Heart left ventricle (tissue), 16 donors: ENCODE results near the gene PLA2G2C. TPM values are rescaled to one million over a fixed set of nuclear protein-coding genes. Genes with fewer than 3 reads are reported as not detected.
A peak's percentile ranks its signal among the peaks of the same experiment; 100 is the strongest.

ENCODE experiments used
- ATAC-seq, 4 donors: fragments of 200-7000 bp; cut with Tn5 transposase; one replicate each; pipeline ENCODE4 v1.9.1; 2020 to 2022; ENCODE audit warnings: moderate library complexity in 4 of 4, mild to moderate bottlenecking in 3 of 4, moderate number of reproducible peaks in 1 of 4
- DNase-seq, 5 donors: peaks; one replicate each; pipeline ENCODE4 v3.0.0-alpha.2; 2020
- H3K27ac ChIP-seq, 12 donors: fragments of 200-600 bp; sonication (generic) in 4 of 12; one replicate each; pipeline versions ENCODE4 v1.5.0 to v1.8.0; 2016 to 2022; ENCODE audit warnings: mild to moderate bottlenecking in 2 of 12
- H3K27me3 ChIP-seq, 9 donors: fragments of 200-600 bp; sonication (generic) in 2 of 9; one replicate each; pipeline versions ENCODE4 v1.5.1 to v1.8.0; 2016 to 2022; ENCODE audit warnings: mild to moderate bottlenecking in 3 of 9
- H3K36me3 ChIP-seq, 9 donors: fragments of 200-600 bp; sonication (generic) in 2 of 9; one replicate each; pipeline versions ENCODE4 v1.5.0 to v1.8.0; 2018 to 2022; ENCODE audit warnings: mild to moderate bottlenecking in 2 of 9
- H3K4me1 ChIP-seq, 12 donors: fragments of 200-600 bp; sonication (generic) in 4 of 12; one replicate each; pipeline versions ENCODE4 v1.5.0 to v1.8.0; 2016 to 2022; ENCODE audit warnings: mild to moderate bottlenecking in 3 of 12
- H3K4me3 ChIP-seq, 12 donors: fragments of 200-600 bp; sonication (generic) in 4 of 12; one replicate each; pipeline versions ENCODE4 v1.5.0 to v1.8.0; 2017 to 2022; ENCODE audit warnings: mild to moderate bottlenecking in 9 of 12, moderate library complexity in 4 of 12
- H3K9me3 ChIP-seq, 12 donors: fragments of 200-600 bp; sonication (generic) in 4 of 12; one replicate each; pipeline versions ENCODE4 v1.5.0 to v1.8.0; 2016 to 2022; ENCODE audit warnings: mild to moderate bottlenecking in 1 of 12
- POLR2A ChIP-seq, 2 donors: fragments of 450-650 bp; IDR thresholded peaks; one replicate each; pipeline ENCODE4 v1.6.1; 2017; ENCODE audit warnings: antibody characterized with exemption in 2 of 2, mild to moderate bottlenecking in 2 of 2, moderate library complexity in 2 of 2
- WGBS, 4 donors: extraction: QIAGEN DNeasy Blood & Tissue Kit in 2 of 4; methylation state at CpG; one replicate each; pipeline versions ENCODE4 v1.1.5 to v1.1.7; 2013 to 2018; 5-methylcytosine and 5-hydroxymethylcytosine counted together
- intact Hi-C, 10 donors: fragments of 100-400 bp; cut with DNase I; formaldehyde crosslinking; loops; one replicate each; pipeline versions ENCODE4 v1.11.1 to v1.14.2; 2022
- polyA plus RNA-seq, 2 donors: library from polyadenylated mRNA; stranded (reverse); fragments of 200-250 nt; gene quantifications; one replicate each; pipeline ENCODE4 v1.2.3, GENCODE V29; 2013
- total RNA-seq, 9 donors: library from RNA; depleted of rRNA in 2 of 9; stranded (reverse); fragments of >200 nt in 2 of 9; fragmentation: NEBNext Ultra II Directional in 3 of 9; extraction: Animal tissue kit (Norgen Biotek cat#: 25700) in 3 of 9; gene quantifications; one replicate each; pipeline versions ENCODE4 v1.1.0 to v1.2.4, GENCODE V29; 2016 to 2023
- TF ChIP-seq, protein P1 (sequence below), 12 donors: fragments of 200-600 bp; sonication (generic) in 4 of 12; IDR thresholded peaks; one replicate each; pipeline versions ENCODE4 v1.5.0 to v1.8.0; 2018 to 2022; ENCODE audit warnings: antibody characterized with exemption in 12 of 12, mild to moderate bottlenecking in 5 of 12
- donor health status: ischemic (EF 13 %, LVEDD 7.1; RV severe dilation, severe dysfunction).
- donor health status: healthy with polysubstance abuse.
- donor health status: DM: no; HTN: yes; CAD: no.
- donor health status: DM: no; HTN: no; CAD: no.
- donor health status: ischemic (EF 25% LVEDD 6.9; RV normal size, moderate dysfunction).
- donor health status: ischemic (EF 25% LVEDD 5.7; RV mildly dilated, moderate dysfunction).
- donor health status: healthy.
- donor health status: DM: yes; HTN: yes; CAD: no.
- donor health status: ischemic (EF 35%, LVEDD 5.7; RV mildly dilated, moderate dysfunction).
- donor health status: nonischemic (EF 11% LVEDD 7.7; RV severe dilation, severe dysfunction).
- donor health status: DM: yes; HTN: yes; CAD: no.
- donor health status: PGD.
- donor health status: ischemic (EF 29% LVEDD 5.4; RV normal size, mild dysfunction).
- donor health status: nonischemic (EF 23%, LVEDD 6.1; RV moderate dilation, normal function).

The PLA2G2C gene
- total and polyA plus RNA-seq, 11 donors: 0.16 TPM; not detected in 10

DNA sequence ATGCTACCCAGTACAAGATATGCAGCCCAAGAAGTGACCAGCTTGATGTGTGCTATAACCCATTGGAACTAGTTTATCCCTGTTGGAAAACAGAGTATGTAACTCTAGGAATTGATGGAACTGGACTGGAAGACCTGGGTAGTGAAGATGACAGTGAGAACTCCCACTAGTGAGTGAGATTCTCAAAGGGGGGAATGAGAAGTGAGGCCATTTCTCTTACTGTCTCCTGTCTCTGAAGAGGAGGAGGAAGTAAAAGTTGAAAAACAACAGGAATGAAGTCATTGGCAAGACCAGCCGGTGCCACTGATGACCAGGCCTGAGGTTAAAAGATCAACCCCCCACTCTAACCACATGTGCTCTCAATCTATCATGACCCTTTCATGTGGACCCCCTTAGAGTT is 26.3 kb downstream of the PLA2G2C start:
- intact Hi-C loops: loop anchor here in 1 of 10 donors (2.0 kb wide), 1 partner anchor 49 kb away; no protein-coding TSS in a partner anchor
- ATAC-seq (no peak), DNase-seq (no peak)
- Histone ChIP-seq H3K4me3 (no peak overlapping the region), H3K27me3 (peaks cover 0 to 8% (median 0%) of the 10 kb centered on the region in 9 donors), H3K36me3 (no peaks in the 10 kb centered on the region), H3K27ac (no peak overlapping the region), H3K9me3 (peaks cover 0 to 37% (median 26%) of the 10 kb centered on the region in 12 donors), H3K4me1 (peaks cover 0 to 13% (median 0%) of the 10 kb centered on the region in 12 donors)
- TF ChIP-seq, protein P1, sequence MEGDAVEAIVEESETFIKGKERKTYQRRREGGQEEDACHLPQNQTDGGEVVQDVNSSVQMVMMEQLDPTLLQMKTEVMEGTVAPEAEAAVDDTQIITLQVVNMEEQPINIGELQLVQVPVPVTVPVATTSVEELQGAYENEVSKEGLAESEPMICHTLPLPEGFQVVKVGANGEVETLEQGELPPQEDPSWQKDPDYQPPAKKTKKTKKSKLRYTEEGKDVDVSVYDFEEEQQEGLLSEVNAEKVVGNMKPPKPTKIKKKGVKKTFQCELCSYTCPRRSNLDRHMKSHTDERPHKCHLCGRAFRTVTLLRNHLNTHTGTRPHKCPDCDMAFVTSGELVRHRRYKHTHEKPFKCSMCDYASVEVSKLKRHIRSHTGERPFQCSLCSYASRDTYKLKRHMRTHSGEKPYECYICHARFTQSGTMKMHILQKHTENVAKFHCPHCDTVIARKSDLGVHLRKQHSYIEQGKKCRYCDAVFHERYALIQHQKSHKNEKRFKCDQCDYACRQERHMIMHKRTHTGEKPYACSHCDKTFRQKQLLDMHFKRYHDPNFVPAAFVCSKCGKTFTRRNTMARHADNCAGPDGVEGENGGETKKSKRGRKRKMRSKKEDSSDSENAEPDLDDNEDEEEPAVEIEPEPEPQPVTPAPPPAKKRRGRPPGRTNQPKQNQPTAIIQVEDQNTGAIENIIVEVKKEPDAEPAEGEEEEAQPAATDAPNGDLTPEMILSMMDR (IDR thresholded peaks at IDR 0.05): no peak
- no peak for TF ChIP-seq POLR2A (IDR thresholded peaks at IDR 0.05)
- WGBS, 4 donors: 53 to 87% (median 70%) methylated on average over 1 of the region's 1 CpG

DNA sequence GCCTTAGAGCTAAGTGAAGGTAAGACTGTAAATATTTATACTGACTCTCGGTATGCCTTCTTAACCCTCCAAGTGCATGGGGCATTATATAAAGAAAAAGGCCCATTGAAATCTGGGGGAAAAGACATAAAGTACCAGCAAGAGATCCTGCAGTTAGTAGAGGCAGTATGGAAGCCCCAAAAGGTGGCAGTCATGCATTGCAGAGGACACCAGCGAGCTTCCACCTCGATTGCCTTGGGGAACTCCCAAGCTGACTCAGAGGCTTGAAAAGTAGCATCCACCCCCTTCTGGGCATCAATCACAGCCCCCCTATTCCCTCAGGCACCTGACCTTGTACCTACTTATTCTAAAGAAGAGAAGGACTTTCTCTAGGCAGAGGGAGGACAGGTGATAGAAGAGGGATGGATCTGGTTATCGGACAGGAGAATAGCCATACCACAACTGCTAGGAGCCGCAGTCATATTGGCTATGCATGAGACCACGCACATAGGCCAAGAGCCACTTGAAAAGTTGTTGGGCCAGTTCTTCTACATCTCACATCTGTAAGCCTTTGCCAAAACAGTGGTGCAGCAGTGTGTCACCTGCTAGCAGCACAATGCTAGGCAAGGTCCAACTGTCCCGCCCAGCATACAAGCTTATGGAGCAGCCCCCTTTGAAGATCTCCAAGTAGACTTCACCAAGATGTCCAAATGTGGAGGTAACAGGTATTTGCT is 27.8 kb downstream of the PLA2G2C start:
- Histone ChIP-seq H3K27me3 (peaks cover 0 to 3% (median 0%) of the 10 kb centered on the region in 9 donors), H3K9me3 (peaks cover 0 to 37% (median 26%) of the 10 kb centered on the region in 12 donors), H3K36me3 (no peaks in the 10 kb centered on the region), H3K4me3 (no peak overlapping the region), H3K27ac (no peak overlapping the region), H3K4me1 (peaks cover 0 to 11% (median 0%) of the 10 kb centered on the region in 12 donors)
- TF ChIP-seq, protein P1 (IDR thresholded peaks at IDR 0.05): no peak
- TF ChIP-seq POLR2A (IDR thresholded peaks at IDR 0.05): no peak
- 83 to 91% (median 86%) methylated on average over 6 to 7 of the region's 7 CpGs for WGBS, 4 donors
- DNase-seq (no peak), ATAC-seq (no peak)
- intact Hi-C loops: loop anchor here in 1 of 10 donors (10.0 kb wide), 2 partner anchors 54 to 184 kb away; partner anchors contain the start of gene PLA2G2A

DNA sequence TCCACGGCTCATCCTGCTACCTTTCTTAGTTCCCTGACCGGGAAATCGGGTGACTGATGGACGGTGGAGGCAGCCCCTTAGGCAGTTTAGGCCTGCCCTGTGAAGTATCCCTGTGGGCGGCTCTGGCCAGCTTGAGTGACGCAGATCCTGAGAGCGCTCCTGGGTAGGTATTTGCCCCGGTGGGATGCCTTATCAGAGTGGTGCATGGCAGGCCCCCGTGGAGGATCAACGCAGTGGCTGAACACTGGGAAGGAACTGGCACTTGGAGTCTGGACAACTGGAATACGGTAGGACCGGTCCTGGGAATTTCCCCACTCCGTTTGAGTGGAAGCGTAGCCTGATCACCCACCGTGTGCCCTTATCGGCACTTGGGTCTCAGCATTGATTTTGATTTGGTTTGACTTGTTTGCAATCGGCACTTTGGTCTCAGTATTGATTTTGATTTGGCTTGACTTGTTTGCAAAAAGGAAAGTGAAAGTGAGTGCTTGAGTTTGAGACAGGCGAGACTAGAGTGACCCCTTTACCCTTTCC is 32.0 kb downstream of the PLA2G2C start:
- Histone ChIP-seq H3K9me3 (peaks cover 0 to 13% (median 5%) of the 10 kb centered on the region in 12 donors), H3K4me3 (peak overlapping the region in 10 of 12 donors; percentile 3 to 42 (median 32)), H3K27me3 (peaks cover 0 to 7% (median 0%) of the 10 kb centered on the region in 9 donors), H3K36me3 (no peaks in the 10 kb centered on the region), H3K4me1 (peaks cover 0 to 27% (median 10%) of the 10 kb centered on the region in 12 donors), H3K27ac (peak overlapping the region in 2 of 12 donors; percentile 9 to 79)
- DNase-seq: peak in 1 of 5 donors; percentile 30
- intact Hi-C loops: loop anchor here in 6 of 10 donors (2.0 to 10.0 kb wide), 5 partner anchors 50 to 182 kb away; partner anchors contain the start of gene PLA2G2A (in 1 of the 6)
- no peak for TF ChIP-seq POLR2A (IDR thresholded peaks at IDR 0.05)
- 72 to 77% (median 75%) methylated on average over 18 of the region's 18 CpGs for WGBS, 4 donors
- ATAC-seq: no peak

DNA sequence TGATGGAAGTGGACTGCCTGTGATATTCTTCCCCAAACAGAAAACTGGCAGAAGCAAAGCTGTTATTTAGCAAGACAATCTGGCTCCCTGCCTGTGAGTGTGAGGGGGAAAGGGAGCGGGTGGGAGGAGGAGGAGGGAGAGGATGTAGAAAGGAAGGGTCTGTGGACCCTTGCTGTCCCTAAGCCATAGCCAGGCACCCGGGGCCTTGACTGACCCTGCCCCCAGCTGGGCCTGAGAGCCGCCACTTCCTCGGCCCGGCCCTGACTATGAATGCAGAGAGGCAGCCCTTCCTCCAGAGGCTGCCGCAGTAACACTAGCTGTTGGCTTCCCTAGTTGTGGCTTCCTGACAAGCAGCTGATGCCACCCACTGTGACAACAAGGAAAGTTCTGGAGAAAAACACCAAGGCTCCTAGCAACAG is 33.3 kb downstream of the PLA2G2C start:
- Histone ChIP-seq H3K27ac (peak overlapping the region in 6 of 12 donors; percentile 18 to 79 (median 26)), H3K36me3 (no peaks in the 10 kb centered on the region), H3K9me3 (peaks cover 0 to under 1% (median 0%) of the 10 kb centered on the region in 12 donors), H3K27me3 (peaks cover 0 to 7% (median 0%) of the 10 kb centered on the region in 9 donors), H3K4me3 (no peak overlapping the region), H3K4me1 (peaks cover 0 to 27% (median 10%) of the 10 kb centered on the region in 12 donors)
- peak; percentile 23 to 67 (median 31) for ATAC-seq
- no peak for TF ChIP-seq POLR2A (IDR thresholded peaks at IDR 0.05)
- TF ChIP-seq, protein P1 (IDR thresholded peaks at IDR 0.05): no peak
- peak in 3 of 5 donors; percentile 21 to 55 (median 49) for DNase-seq
- 58 to 78% (median 61%) methylated on average over 6 of the region's 6 CpGs for WGBS, 4 donors
- intact Hi-C loops: loop anchor here (1.0 to 10.0 kb wide), 11 partner anchors 42 to 236 kb away; partner anchors contain the start of gene PLA2G2A (in 1 of the 10)
